Measurements from ENCODE around the gene CEP78.
"Not testable (repeated sequence)": the region's sequence is repeated elsewhere in the genome, so short reads cannot be mapped to it uniquely, and the experiment has no call there.

The CEP78 gene

DNA sequence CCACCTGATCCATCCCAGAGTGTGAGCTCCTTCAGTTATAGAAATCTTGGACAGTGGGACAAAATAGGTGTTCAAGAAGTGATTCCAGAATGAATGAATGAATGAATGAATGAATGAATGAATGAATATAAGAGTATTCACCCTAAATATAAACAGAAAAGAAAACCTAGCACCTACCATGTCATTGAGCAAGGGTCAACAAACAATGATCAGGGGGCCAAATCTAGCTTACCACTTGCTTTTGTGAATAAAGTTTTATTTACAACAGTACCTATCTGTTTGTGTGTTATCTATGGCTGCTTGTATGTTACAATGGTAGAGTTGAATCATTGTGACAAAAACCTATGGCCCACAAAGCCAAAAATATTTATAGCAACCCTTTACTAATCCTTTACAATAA, 43.9 kb upstream of the CEP78 start:
- no peak overlapping the region for H4K5ac ChIP-seq (ENCODE audit: low read length)
- H3K27me3 ChIP-seq (ENCODE audit: insufficient read depth, low read length, poor library complexity), result no peaks in the 10 kb centered on the region
- H3K4ac ChIP-seq (ENCODE audit: low read depth, low read length), result no peak overlapping the region
- H2BK15ac ChIP-seq (replicated peaks; ENCODE audit: low read depth), result no peak overlapping the region
- H3K9ac ChIP-seq (ENCODE audit: low read length), result no peak overlapping the region
- H2AK5ac ChIP-seq (ENCODE audit: low read length), result no peak overlapping the region
- no peak overlapping the region for H3K23ac ChIP-seq (ENCODE audit: low read length)
- H3K4me3 ChIP-seq (ENCODE audit: low read length), result no peak overlapping the region
- no peak overlapping the region for H2BK120ac ChIP-seq (ENCODE audit: low read depth, low read length)
- no peak overlapping the region for H4K8ac ChIP-seq (ENCODE audit: low read depth, low read length)
- H3K4me1 ChIP-seq (ENCODE audit: control insufficient read depth, low read depth, low read length), result no peaks in the 10 kb centered on the region
- H3K56ac ChIP-seq (ENCODE audit: low read length), result no peak overlapping the region
- no peak overlapping the region for H3K18ac ChIP-seq (ENCODE audit: low read length)
- H3K36me3 ChIP-seq (ENCODE audit: control insufficient read depth, insufficient read depth, low read length), result no peaks in the 10 kb centered on the region
- DNase-seq, result no peak
- no peaks in the 10 kb centered on the region for H3K79me1 ChIP-seq (ENCODE audit: low read length)
- no peak overlapping the region for H2BK5ac ChIP-seq (ENCODE audit: low read length)
- H3K79me2 ChIP-seq (ENCODE audit: control insufficient read depth, insufficient read depth, low read length), result no peaks in the 10 kb centered on the region
- no peak overlapping the region for H3K4me2 ChIP-seq (ENCODE audit: low read length)
- no peak overlapping the region for H3K27ac ChIP-seq (ENCODE audit: low read depth, low read length)

DNA sequence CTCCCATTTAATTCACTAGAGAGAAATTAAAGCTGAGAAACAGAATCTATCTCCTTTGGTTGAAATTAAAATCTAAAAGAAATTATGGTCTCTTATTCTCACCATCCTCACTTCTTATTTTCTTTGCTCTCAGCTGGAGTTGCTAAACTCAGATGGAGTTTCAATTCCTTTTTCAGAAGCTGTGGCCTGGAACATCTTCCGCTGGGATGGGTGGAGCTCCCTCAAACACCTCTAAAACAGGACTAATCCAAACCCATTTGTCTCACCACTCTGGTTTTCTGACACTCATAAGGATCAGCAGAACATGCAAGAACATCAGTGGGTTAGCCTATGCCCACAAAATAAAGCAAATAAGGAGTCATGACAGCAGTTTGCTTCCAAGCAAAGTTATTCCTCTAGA, 39.6 kb upstream of the CEP78 start:
- WGBS (ENCODE audit: extremely low coverage, insufficient coverage, low lambda C conversion rate), result no CpG with 5 or more reads among the region's 1 CpG
- Histone ChIP-seq H3K18ac (ENCODE audit: low read length) (no peak overlapping the region), H3K9ac (ENCODE audit: low read length) (no peak overlapping the region), H2BK15ac (replicated peaks; ENCODE audit: low read depth) (no peak overlapping the region), H3K36me3 (ENCODE audit: control insufficient read depth, insufficient read depth, low read length) (no peaks in the 10 kb centered on the region), H4K8ac (ENCODE audit: low read depth, low read length) (no peak overlapping the region), H3K56ac (ENCODE audit: low read length) (no peak overlapping the region), H2BK5ac (ENCODE audit: low read length) (no peak overlapping the region), H3K4me3 (ENCODE audit: low read length) (no peak overlapping the region), H2AK5ac (ENCODE audit: low read length) (no peak overlapping the region), H3K4me1 (ENCODE audit: control insufficient read depth, low read depth, low read length) (no peaks in the 10 kb centered on the region), H3K4ac (ENCODE audit: low read depth, low read length) (no peak overlapping the region), H2BK120ac (ENCODE audit: low read depth, low read length) (no peak overlapping the region), H3K79me2 (ENCODE audit: control insufficient read depth, insufficient read depth, low read length) (no peaks in the 10 kb centered on the region), H3K79me1 (ENCODE audit: low read length) (no peaks in the 10 kb centered on the region), H4K5ac (ENCODE audit: low read length) (no peak overlapping the region), H3K23ac (ENCODE audit: low read length) (no peak overlapping the region), H3K27me3 (ENCODE audit: insufficient read depth, low read length, poor library complexity) (no peaks in the 10 kb centered on the region), H3K27ac (ENCODE audit: low read depth, low read length) (no peak overlapping the region), H3K4me2 (ENCODE audit: low read length) (no peak overlapping the region)
- no peak for DNase-seq

GRCh38 chr9:78201158-78201777, 34.6 kb upstream of the CEP78 start:
- not testable (repeated sequence) for H2AK5ac ChIP-seq (ENCODE audit: low read length); H3K4me2 ChIP-seq (ENCODE audit: low read length); H3K79me1 ChIP-seq (ENCODE audit: low read length); H3K4me1 ChIP-seq (ENCODE audit: control insufficient read depth, low read depth, low read length); H3K56ac ChIP-seq (ENCODE audit: low read length); H3K27me3 ChIP-seq (ENCODE audit: insufficient read depth, low read length, poor library complexity); H3K18ac ChIP-seq (ENCODE audit: low read length); H2BK5ac ChIP-seq (ENCODE audit: low read length); H4K5ac ChIP-seq (ENCODE audit: low read length); H3K36me3 ChIP-seq (ENCODE audit: control insufficient read depth, insufficient read depth, low read length); H2BK120ac ChIP-seq (ENCODE audit: low read depth, low read length); H2BK15ac ChIP-seq (replicated peaks; ENCODE audit: low read depth); H3K4ac ChIP-seq (ENCODE audit: low read depth, low read length); H3K23ac ChIP-seq (ENCODE audit: low read length); H4K8ac ChIP-seq (ENCODE audit: low read depth, low read length); H3K79me2 ChIP-seq (ENCODE audit: control insufficient read depth, insufficient read depth, low read length); H3K4me3 ChIP-seq (ENCODE audit: low read length); H3K27ac ChIP-seq (ENCODE audit: low read depth, low read length); H3K9ac ChIP-seq (ENCODE audit: low read length)
- peak; percentile 31 for DNase-seq
- WGBS (ENCODE audit: extremely low coverage, insufficient coverage, low lambda C conversion rate), result no CpG with 5 or more reads among the region's 16 CpGs

DNA sequence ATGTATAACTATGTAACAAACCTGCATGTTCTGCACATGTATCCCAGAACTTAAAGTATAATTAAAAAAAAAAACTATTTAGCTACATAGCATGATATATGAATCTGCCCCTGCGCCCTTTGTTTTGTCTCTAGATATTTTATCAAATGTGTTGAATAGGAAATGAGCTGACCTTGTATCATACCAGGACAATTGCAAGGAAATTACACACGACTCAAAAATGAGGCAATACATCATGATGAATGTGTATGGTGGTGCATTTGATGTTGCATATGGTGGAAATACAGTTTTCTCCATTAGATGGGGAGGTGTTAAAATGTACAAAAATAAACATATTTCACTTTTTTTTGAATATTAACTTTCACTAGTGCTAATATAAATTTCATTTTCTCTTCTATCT, 28.6 kb upstream of the CEP78 start:
- Histone ChIP-seq H3K56ac (ENCODE audit: low read length) (no peak overlapping the region), H3K4me3 (ENCODE audit: low read length) (no peak overlapping the region), H3K36me3 (ENCODE audit: control insufficient read depth, insufficient read depth, low read length) (no peaks in the 10 kb centered on the region), H3K4me1 (ENCODE audit: control insufficient read depth, low read depth, low read length) (no peaks in the 10 kb centered on the region), H2BK120ac (ENCODE audit: low read depth, low read length) (no peak overlapping the region), H3K27me3 (ENCODE audit: insufficient read depth, low read length, poor library complexity) (peaks cover 2% of the 10 kb centered on the region), H4K8ac (ENCODE audit: low read depth, low read length) (no peak overlapping the region), H3K4me2 (ENCODE audit: low read length) (no peak overlapping the region), H2BK15ac (replicated peaks; ENCODE audit: low read depth) (no peak overlapping the region), H3K4ac (ENCODE audit: low read depth, low read length) (no peak overlapping the region), H3K18ac (ENCODE audit: low read length) (no peak overlapping the region), H3K9ac (ENCODE audit: low read length) (no peak overlapping the region), H3K79me2 (ENCODE audit: control insufficient read depth, insufficient read depth, low read length) (no peaks in the 10 kb centered on the region), H2AK5ac (ENCODE audit: low read length) (no peak overlapping the region), H2BK5ac (ENCODE audit: low read length) (no peak overlapping the region), H3K79me1 (ENCODE audit: low read length) (no peaks in the 10 kb centered on the region), H3K23ac (ENCODE audit: low read length) (no peak overlapping the region), H3K27ac (ENCODE audit: low read depth, low read length) (no peak overlapping the region), H4K5ac (ENCODE audit: low read length) (no peak overlapping the region)
- WGBS (ENCODE audit: extremely low coverage, insufficient coverage, low lambda C conversion rate), result no CpG with 5 or more reads among the region's 2 CpGs
- DNase-seq, result no peak

DNA sequence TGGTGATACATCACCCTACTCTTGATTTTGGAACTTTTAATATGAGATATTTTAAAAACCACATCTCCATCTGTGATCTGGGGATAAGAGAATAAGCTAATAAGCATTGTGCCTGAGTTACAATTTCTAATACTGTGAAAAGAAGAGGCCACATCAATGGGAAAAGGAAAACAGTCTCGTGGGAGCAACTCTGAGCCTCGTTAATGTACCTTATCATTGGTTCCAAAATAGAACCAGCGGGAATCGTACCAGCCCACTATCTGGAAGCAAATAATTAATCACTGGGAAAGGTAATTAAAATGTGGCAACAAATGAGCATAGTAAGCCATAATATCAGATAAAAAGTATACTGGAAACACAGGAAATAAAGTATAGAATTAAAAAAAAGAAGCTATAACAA, 28.0 kb upstream of the CEP78 start:
- Histone ChIP-seq H2BK120ac (ENCODE audit: low read depth, low read length) (no peak overlapping the region), H4K8ac (ENCODE audit: low read depth, low read length) (no peak overlapping the region), H2AK5ac (ENCODE audit: low read length) (no peak overlapping the region), H3K79me2 (ENCODE audit: control insufficient read depth, insufficient read depth, low read length) (no peaks in the 10 kb centered on the region), H3K27ac (ENCODE audit: low read depth, low read length) (no peak overlapping the region), H3K79me1 (ENCODE audit: low read length) (no peaks in the 10 kb centered on the region), H3K4me1 (ENCODE audit: control insufficient read depth, low read depth, low read length) (no peaks in the 10 kb centered on the region), H3K9ac (ENCODE audit: low read length) (no peak overlapping the region), H3K27me3 (ENCODE audit: insufficient read depth, low read length, poor library complexity) (peaks cover 2% of the 10 kb centered on the region), H2BK15ac (replicated peaks; ENCODE audit: low read depth) (no peak overlapping the region), H3K18ac (ENCODE audit: low read length) (no peak overlapping the region), H3K4ac (ENCODE audit: low read depth, low read length) (no peak overlapping the region), H4K5ac (ENCODE audit: low read length) (no peak overlapping the region), H3K23ac (ENCODE audit: low read length) (no peak overlapping the region), H2BK5ac (ENCODE audit: low read length) (no peak overlapping the region), H3K4me3 (ENCODE audit: low read length) (no peak overlapping the region), H3K4me2 (ENCODE audit: low read length) (no peak overlapping the region), H3K36me3 (ENCODE audit: control insufficient read depth, insufficient read depth, low read length) (no peaks in the 10 kb centered on the region), H3K56ac (ENCODE audit: low read length) (no peak overlapping the region)
- no peak for DNase-seq
- no CpG with 5 or more reads among the region's 4 CpGs for WGBS (ENCODE audit: extremely low coverage, insufficient coverage, low lambda C conversion rate)

DNA sequence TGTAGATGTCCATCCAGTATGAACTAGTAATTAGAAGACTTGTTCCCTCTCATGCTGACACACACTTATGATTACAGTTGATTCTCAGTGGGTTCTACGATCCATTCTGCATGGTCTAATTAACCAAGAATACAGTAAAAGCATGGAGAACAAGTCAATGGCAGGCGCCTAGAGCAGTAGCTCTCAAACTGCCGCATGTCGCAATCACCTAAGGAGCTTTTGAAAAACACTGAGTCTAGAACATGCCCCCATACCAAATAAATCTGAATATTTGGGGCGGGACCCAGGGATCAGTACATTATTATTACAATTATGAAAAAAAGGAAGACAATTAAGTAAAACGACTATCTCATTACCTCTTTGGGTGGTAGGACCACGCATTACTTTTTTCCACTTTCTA, 26.7 kb upstream of the CEP78 start:
- Histone ChIP-seq H2BK120ac (ENCODE audit: low read depth, low read length) (no peak overlapping the region), H3K27me3 (ENCODE audit: insufficient read depth, low read length, poor library complexity) (peaks cover 2% of the 10 kb centered on the region), H3K36me3 (ENCODE audit: control insufficient read depth, insufficient read depth, low read length) (no peaks in the 10 kb centered on the region), H3K79me1 (ENCODE audit: low read length) (no peaks in the 10 kb centered on the region), H3K56ac (ENCODE audit: low read length) (no peak overlapping the region), H2AK5ac (ENCODE audit: low read length) (no peak overlapping the region), H3K4me3 (ENCODE audit: low read length) (no peak overlapping the region), H3K4me2 (ENCODE audit: low read length) (no peak overlapping the region), H3K9ac (ENCODE audit: low read length) (no peak overlapping the region), H3K4me1 (ENCODE audit: control insufficient read depth, low read depth, low read length) (no peaks in the 10 kb centered on the region), H3K27ac (ENCODE audit: low read depth, low read length) (no peak overlapping the region), H4K8ac (ENCODE audit: low read depth, low read length) (no peak overlapping the region), H3K79me2 (ENCODE audit: control insufficient read depth, insufficient read depth, low read length) (no peaks in the 10 kb centered on the region), H3K4ac (ENCODE audit: low read depth, low read length) (no peak overlapping the region), H3K23ac (ENCODE audit: low read length) (no peak overlapping the region), H3K18ac (ENCODE audit: low read length) (no peak overlapping the region), H2BK15ac (replicated peaks; ENCODE audit: low read depth) (no peak overlapping the region), H2BK5ac (ENCODE audit: low read length) (no peak overlapping the region), H4K5ac (ENCODE audit: low read length) (no peak overlapping the region)
- DNase-seq, result no peak
- no CpG with 5 or more reads among the region's 7 CpGs for WGBS (ENCODE audit: extremely low coverage, insufficient coverage, low lambda C conversion rate)
